NCI-H1105 treated with DMSO at 0.1 percent for 48 hours (cell line): ENCODE measurements around the gene GZMM.
"Not testable (repeated sequence)": the region's sequence is repeated elsewhere in the genome, so short reads cannot be mapped to it uniquely, and the experiment has no call there.

Experiments used
- DNase-seq: peaks from one replicate; lab custom pipeline; 2025; lab: John Stamatoyannopoulos, UW

Gene GZMM

DNA sequence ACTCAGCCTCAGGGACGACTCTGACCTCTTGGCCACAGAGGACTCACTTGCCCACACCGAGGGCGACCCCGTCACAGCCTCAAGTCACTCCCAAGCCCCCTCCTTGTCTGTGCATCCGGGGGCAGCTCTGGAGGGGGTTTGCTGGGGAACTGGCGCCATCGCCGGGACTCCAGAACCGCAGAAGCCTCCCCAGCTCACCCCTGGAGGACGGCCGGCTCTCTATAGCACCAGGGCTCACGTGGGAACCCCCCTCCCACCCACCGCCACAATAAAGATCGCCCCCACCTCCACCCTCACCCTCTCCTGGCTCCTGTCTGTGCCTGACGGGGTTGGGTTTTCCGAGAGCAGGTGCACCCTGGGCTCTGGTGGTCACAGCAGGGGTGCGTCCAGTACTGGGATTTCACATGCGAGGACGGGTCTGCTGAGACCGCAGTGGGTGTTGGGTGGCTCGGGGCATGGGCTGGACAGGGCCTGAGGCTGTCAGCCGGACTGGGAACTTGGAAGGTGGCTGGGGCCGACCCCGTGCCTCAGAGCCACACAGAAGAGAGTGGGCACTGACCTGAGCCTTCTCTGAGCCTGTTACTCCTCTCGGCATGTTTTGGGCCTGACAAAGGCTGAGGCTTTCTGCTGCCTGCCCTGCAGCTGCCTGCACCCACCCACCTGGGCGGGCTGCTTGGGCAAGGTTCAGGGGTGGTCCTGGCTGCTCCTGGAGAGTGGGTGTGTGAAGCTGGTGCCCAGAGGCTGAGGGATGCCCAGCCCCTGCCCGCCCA, 39.5 kb downstream of the GZMM start:
- no peak for DNase-seq

DNA sequence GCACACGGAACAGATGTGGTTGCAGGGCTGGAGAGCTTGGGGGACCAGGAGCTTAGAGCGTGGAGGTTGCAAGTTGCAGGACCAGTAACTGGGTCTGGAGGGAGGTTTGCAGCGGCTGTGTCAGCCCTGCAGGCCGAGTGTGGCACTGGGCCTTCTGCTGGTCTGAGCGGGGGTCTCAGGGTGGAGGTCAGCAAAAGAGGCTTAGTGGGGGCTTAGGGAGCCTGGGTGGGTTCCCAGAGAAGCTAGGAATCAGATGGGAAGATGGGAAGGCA, 40.1 kb downstream of the GZMM start:
- no peak for DNase-seq

DNA sequence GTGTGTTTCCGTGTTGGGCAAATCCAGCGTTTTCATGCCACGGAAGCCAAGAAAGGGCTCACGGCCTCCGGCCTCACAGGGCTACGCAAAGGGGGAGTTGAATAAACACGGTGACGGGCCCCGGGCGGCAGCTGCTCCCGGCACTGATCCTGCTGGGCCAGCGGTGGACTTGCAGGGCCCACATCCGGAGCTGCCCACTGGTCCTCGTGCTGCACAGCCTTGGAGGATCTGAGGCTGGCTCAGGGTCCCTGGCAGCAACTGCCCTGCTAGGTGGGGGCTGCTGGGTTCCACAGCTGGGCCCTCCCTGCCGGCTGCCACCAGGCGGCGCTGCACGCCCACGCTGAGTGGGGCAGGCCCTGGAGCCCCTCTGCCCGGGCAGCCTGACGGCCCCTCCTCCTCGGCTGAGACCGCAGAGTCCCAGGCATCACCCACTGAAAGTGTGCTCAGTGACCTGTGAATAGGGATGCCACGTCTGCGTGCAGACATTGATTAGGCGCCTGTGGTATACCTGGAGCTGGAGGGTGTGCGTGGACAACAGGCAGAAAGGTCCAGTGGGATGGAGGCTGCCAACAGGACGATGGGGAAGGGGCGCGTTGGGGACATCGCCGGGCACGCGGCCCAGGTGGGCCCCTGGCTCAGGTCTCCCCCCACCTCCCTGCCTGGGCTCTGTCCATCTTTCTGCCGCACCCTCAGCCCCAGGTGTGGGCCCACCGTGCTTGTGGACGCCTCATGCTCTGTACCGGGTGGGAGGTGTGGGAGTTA, 40.6 kb downstream of the GZMM start:
- peak; percentile 39 for DNase-seq

DNA sequence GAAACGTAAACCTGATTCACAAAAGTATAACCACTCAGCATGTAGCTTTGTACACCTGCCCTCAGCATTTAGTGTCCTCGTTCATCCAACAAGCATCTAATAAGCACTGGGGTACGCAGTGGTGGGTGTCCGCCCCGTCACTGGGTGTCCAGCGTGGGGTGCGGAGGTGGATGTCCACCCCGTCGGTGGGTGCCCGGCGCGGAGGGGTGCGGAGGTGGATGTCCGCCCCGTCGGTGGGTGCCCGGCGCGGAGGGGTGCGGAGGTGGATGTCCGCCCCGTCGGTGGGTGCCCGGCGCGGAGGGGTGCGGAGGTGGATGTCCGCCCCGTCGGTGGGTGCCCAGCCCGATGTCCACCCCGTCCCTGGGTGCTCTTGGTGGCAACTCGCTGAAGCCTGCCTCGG, 41.3 kb downstream of the GZMM start:
- DNase-seq: not testable (repeated sequence)

DNA sequence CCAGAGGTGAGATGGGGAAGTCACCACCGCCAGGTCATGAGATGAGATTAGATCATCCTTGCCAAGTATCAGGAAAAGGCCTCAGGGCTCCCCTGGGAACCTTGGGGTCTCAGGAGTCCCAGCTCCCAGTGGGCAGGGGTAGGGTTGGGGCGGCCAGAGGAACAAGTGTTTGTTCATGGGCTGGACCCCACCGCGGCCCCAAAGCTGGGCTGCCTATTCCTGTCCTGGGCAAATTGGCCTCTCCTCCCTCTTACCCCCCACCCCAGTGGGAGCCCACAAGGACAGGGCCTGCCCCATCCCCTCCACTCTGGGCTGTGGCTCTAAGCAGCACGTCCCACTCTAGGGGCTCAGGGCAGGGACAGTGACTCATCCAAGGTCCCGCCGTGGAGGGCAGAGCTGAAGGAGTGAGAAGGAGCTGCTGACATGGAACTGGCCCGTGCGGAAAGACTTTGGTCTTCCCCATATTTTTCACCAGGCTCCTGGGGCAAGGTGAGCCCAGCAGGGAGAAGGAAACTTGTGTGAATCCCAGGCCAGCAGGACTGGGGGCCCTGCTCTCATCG, 41.8 kb downstream of the GZMM start:
- DNase-seq: no peak

DNA sequence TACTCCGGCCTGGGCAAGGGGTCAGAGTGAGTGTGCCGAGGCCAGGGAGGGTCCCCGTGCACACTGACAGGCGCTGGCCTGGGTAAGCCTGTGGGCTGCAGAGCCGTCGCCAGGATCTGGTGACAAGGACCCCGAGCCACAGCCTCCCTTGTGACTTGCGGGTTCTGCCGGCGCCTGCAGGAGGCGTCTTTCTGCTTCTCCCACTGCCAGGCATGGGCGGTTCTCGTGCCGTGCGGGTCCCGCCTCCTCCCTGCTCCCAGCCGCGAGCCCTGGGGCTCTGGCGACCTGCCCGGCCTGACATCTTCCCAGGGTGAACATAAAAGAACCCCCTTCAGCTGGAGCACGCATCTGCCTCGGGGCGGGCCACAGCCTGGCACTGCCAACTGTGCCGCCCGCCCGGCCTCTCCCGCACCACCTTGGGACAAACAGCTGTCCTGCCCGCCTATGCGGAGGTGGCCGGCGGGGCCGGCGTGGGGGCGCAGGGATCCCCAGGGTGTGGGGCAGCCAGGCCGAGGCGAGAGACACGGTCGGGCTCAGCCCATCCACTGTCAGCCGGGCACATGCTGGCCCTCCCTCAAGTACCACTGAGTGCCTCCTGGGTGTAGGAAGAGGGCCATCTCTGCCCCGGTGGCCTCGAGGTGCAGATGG, 44.4 kb downstream of the GZMM start:
- peak; percentile 92 for DNase-seq

DNA sequence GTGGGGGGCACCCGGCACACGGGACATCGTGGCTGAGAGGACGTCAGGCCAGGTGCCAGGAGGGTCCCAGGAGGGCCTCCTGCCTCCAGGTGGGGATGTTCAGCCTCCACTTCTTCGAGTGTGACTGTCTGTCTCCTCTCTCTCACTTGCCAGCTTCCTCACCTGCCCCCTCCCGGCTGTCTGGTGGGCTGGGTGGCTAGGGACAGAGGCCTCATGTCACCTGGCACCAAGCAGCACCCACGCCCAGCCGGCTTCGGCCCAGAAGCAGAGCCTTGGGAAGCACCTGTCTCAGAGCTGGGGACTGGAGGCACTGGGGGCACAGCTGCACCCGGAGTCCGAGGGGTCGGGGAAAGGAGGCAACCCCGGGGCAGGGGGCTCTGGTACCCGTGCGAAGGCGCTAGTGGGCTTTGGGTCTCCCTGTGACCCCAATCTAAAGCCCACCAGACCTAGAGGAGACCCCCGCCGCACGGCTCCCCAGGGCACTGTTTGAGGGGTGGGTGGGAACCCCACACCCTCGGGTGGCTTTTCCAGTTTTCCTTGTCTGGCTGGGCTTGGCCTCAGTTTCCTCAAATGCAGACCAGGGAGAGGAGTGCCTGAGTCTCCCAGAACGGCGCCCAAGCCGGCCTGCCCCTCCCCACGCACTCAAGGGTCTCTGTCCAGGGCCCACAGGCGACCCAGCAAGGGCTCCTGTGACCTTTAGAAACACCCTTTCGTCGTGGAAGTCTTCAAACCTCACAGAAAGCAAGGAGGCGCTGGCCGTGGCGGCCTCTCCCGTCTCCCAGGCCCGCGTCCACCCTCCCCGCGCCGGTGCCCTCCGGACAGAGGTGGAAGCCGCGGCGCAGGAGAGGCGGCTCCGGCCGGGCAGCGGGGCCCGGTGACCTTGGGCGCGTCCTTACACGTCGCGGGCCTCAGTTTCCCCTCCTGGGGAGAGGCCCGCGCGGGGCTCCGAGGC, 45.2 kb downstream of the GZMM start:
- DNase-seq: peak; percentile 83

GRCh38 chr19:589693-590395, 46.0 kb downstream of the GZMM start, which contains the start of gene HCN2:
TSS of gene HCN2 (plus strand) at chr19:589881. CDS start at chr19:589946, 65 bp downstream.
- no peak for DNase-seq

DNA sequence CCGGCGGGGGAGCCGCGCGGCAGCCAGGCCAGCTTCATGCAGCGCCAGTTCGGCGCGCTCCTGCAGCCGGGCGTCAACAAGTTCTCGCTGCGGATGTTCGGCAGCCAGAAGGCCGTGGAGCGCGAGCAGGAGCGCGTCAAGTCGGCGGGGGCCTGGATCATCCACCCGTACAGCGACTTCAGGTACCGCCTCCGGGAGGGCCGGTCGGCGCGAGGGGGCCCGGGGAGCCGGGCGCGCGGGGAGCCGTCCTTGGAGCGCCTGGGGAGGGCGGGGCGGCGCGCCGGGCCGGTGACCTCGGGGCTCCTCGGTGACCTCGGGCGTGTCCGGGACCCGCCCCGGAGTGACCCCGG, 46.5 kb downstream of the GZMM start:
- peak; percentile 26 for DNase-seq

DNA sequence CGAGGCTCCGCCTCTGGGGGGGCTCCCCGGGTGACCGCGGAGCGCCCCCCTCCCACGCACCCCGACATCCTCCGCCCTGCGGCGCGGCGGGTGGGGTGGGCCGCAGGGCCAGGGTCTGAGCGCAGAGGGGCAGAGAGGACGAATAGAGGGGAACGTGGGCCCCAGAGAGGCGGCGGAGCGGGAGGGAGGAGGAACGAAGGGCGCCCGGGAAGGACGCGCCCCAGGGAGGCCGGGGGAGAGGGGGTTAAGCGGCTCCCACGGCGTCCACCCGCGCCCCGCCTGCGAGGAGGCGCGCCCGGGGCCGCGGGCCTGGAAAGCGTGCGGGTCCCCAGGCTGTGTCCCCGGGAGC, 46.9 kb downstream of the GZMM start:
- no peak for DNase-seq

DNA sequence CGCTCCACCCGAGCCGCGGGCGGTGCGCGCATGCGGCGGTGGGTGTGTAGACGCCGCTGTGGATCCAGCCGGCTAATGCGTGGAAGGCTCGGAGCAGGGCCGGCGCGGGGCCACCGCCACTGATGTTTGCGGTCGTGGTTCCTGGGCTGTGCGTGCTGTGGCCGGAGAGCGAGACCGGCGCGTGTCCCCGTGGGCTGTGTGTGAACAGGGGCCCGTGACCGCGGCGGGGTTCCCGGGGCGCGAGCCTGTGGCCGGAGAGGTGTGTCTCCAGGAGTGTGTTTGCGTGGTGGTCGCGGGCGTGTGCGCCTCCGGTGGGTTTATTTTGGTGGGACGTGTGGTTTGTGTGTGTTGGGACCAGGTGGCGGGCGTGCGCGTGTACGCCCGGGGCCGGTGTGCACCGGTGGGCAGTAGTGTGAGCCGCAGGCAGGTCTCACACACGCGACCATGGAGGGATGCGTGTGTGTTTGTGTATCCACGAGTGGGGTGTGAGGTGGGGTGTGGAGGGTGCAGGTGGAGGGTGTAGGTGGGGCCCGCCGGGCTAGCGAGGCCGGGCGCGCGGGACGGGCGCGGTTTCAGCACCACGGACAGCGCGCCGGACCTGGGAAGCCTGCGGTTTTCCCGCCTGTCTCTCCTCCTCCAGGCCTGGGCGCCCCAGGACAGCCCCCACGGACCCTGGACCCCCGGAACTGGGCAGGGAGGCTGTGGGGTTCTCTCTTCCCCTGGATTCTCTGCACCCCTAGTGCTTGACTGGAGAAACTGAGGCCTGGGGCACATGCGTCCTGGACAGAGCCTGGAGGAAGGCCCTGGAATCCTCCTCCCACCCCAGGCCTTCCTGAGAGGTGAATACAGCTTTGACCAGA, 47.5 kb downstream of the GZMM start:
- DNase-seq: no peak

- DNase-seq: no peak
Observed at GRCh38 chr19:592101-592500, 48.2 kb downstream of the GZMM start.

- DNase-seq: no peak
Observed at GRCh38 chr19:593055-593454, 49.2 kb downstream of the GZMM start.

DNA sequence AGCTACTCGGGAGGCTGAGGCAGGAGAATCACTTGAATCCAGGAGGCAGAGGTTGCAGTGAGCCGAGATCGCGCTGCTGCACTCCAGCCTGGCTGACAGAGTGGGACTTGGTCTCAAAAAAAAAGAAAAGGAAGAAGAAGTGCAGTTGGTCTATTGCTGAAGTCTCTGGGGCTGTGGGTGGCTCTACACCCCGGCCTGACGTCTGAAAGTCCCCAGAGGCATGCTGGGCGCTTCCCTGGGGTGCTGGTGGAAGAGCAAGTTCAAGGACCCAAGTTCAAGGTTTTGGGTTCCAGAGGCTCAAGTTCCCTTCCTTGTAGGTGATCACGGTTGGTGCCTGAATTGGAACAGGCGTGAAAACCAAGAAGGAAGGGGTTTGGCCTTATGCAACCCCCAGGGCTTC, 49.7 kb downstream of the GZMM start:
- DNase-seq: no peak

DNA sequence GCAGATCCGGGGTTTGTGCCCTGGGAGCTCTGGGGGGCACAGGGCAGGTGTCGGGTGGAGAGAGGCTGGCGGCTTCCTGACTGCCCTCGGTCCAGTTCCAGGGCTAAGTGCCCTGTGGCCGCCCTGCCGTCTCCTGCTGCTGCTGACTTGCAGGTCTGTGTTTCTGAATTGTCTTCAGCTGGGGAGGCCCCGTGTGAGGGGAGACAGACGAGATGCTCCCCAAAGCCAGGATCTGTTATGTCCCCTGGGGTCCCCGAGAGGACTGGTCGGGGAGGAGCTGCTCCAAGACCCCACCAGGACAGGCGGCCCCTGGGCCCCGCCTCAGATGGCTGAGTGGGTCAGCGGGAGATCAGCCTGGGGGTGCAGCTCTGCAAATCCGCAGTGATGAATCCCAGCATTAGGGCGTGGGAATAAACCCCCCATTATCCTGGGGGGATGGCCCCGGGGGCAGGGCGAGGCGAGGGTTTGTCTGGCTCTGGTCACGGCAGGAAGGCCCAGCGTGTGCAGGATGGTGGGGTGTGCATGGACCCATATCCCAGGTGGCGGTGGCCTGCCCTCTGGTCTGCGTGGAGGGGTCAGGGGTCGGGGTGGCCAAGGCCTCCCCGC, 50.5 kb downstream of the GZMM start:
- DNase-seq: no peak

- no peak for DNase-seq
Observed at GRCh38 chr19:595326-596262, 51.7 kb downstream of the GZMM start.

- DNase-seq: no peak
Observed at GRCh38 chr19:596263-596655, 52.4 kb downstream of the GZMM start.

DNA sequence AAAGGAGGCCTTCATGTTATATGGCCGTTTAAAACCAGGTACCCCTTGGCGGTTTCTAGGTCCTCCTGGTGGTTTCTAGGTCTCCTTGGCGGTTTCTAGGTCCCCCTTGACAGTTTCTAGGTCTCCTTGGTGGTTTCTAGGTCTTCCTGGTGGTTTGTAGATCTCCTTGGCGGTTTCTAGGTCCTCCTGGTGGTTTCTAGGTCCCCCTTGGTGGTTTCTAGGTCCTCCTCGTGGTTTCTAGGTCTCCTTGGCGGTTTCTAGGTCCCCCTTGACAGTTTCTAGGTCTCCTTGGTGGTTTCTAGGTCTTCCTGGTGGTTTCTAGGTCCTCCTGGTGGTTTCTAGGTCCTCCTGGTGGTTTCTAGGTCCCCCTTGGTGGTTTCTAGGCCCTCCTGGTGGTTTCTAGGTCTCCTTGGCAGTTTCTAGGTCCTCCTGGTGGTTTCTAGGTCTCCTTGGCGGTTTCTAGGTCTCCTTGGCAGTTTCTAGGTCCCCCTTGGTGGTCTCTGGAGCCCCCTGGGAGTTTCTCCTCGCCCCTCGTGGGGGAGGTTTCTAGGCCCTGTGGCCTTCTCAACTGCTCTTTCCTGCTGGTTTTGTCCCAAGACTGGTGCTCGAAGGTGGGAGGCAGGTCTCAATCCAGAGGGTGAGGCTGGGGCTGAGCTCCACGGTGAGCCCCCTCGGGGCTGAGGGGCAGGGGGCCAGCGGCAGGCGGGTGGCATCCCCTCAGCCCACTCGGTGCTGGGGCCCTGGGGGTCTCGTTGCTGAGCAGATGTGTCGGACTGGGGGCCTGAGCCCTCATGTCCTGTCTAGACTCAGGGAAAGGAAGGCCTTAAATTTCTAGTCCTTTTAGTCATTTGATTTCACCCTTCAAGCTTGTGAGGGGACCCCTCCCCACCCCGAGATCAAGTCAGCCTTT, 53.8 kb downstream of the GZMM start:
- DNase-seq: no peak
